Activated naive CD4-positive, alpha-beta T cell treated with anti-CD3 and anti-CD28 coated beads, Interleukin-2, amount 10 ng/mL, durations not matched to agents 7 days and 5 days (primary cell): ENCODE results near the gene PRKCZ.

Experiments used
- CTCF ChIA-PET: fragments of 350-600 bp; sonication (Branson Sonifier 250); formaldehyde crosslinking; loops from one replicate; lab custom pipeline; 2021; ENCODE audit warnings: antibody characterized with exemption; lab: Charles Lee
- DNase-seq: peaks from one replicate; pipeline ENCODE4 v3.0.0-alpha.2; 2020
- H3K27ac Mint-ChIP-seq: one replicate; pipeline ENCODE4 v1.8.0; 2021; ENCODE audit warnings: mild to moderate bottlenecking, moderate library complexity, mixed read lengths
- H3K27me3 Mint-ChIP-seq: one replicate; pipeline ENCODE4 v1.8.0; 2021; ENCODE audit warnings: mild to moderate bottlenecking, mixed read lengths
- H3K36me3 Mint-ChIP-seq: one replicate; pipeline ENCODE4 v1.8.0; 2021; ENCODE audit warnings: mixed read lengths
- H3K4me1 Mint-ChIP-seq: one replicate; pipeline ENCODE4 v1.8.0; 2021; ENCODE audit warnings: mixed read lengths
- H3K4me3 Mint-ChIP-seq: one replicate; pipeline ENCODE4 v1.8.0; 2021; ENCODE audit warnings: mild to moderate bottlenecking, moderate library complexity, mixed read lengths
- H3K9me3 Mint-ChIP-seq: one replicate; pipeline ENCODE4 v1.8.0; 2021; ENCODE audit warnings: mixed read lengths

PRKCZ gene

DNA sequence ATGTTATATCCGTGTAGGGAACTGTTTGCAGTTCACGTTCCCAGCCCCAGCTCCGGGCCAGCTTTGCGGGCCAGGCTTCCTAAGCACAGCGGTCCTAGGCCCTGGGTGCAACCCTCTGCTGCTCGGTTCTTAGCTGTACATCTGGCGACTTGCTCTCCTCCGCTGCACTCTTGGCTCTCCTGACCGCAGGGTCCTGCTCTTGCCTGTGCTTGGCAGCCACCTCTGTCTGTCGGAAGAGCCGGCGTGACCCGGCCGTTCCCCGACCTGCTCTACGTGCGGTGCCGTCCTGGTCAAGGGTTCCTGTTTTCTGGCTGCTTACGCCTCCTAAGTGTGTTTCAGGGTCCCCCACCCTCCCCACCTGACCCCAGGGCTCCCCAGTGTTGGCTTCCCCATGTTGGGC lies 107.6 kb downstream of the PRKCZ start:
- no peak for DNase-seq
- Mint-ChIP-seq H3K36me3 (peaks cover 5% of the 10 kb centered on the region), H3K9me3 (peaks cover 5% of the 10 kb centered on the region), H3K4me3 (no peak overlapping the region), H3K27me3 (no peaks in the 10 kb centered on the region), H3K4me1 (peaks cover 16% of the 10 kb centered on the region), H3K27ac (peak overlapping the region; percentile 24)
- CTCF ChIA-PET: no interaction called here

- Mint-ChIP-seq H3K9me3 (peaks cover 5% of the 10 kb centered on the region), H3K36me3 (peaks cover 6% of the 10 kb centered on the region), H3K27me3 (no peaks in the 10 kb centered on the region), H3K4me1 (peaks cover 15% of the 10 kb centered on the region), H3K27ac (no peak overlapping the region), H3K4me3 (no peak overlapping the region)
- CTCF ChIA-PET: no interaction called here
- no peak for DNase-seq
Measured at GRCh38 chr1:2158272-2158671, 108.1 kb downstream of the PRKCZ start.

- Mint-ChIP-seq H3K27ac (no peak overlapping the region), H3K9me3 (peaks cover 5% of the 10 kb centered on the region), H3K27me3 (no peaks in the 10 kb centered on the region), H3K4me3 (no peak overlapping the region), H3K4me1 (peaks cover 10% of the 10 kb centered on the region), H3K36me3 (peaks cover 8% of the 10 kb centered on the region)
- CTCF ChIA-PET: no interaction called here
- no peak for DNase-seq
Measured at GRCh38 chr1:2159124-2159523, 108.9 kb downstream of the PRKCZ start.

GRCh38 chr1:2160451-2161300 lies 110.5 kb downstream of the PRKCZ start:
- H3K27ac Mint-ChIP-seq: peak overlapping the region; percentile 38
- H3K4me1 Mint-ChIP-seq: peaks cover 10% of the 10 kb centered on the region
- peaks cover 4% of the 10 kb centered on the region for H3K36me3 Mint-ChIP-seq
- no peaks in the 10 kb centered on the region for H3K9me3 Mint-ChIP-seq
- no peaks in the 10 kb centered on the region for H3K27me3 Mint-ChIP-seq
- CTCF ChIA-PET: interaction anchor here (1.4 kb wide), 1 partner anchor 21 kb away, joined by 4 read pairs; no protein-coding TSS in a partner anchor
- no peak overlapping the region for H3K4me3 Mint-ChIP-seq
- DNase-seq: no peak

- DNase-seq: peak; percentile 30
- Mint-ChIP-seq H3K9me3 (no peaks in the 10 kb centered on the region), H3K4me1 (peaks cover 10% of the 10 kb centered on the region), H3K4me3 (no peak overlapping the region), H3K27me3 (no peaks in the 10 kb centered on the region), H3K36me3 (peaks cover 2% of the 10 kb centered on the region), H3K27ac (no peak overlapping the region)
- CTCF ChIA-PET: interaction anchor here (2.6 kb wide), 1 partner anchor 11 kb away, joined by 13 read pairs; no protein-coding TSS in a partner anchor
Measured at GRCh38 chr1:2163205-2163604, 113.0 kb downstream of the PRKCZ start.

GRCh38 chr1:2165646-2166045 lies 115.4 kb downstream of the PRKCZ start:
- no peak overlapping the region for H3K4me3 Mint-ChIP-seq
- no peak overlapping the region for H3K27ac Mint-ChIP-seq
- DNase-seq: no peak
- H3K9me3 Mint-ChIP-seq: no peaks in the 10 kb centered on the region
- CTCF ChIA-PET: interaction anchor here (2.6 kb wide), 1 partner anchor 8 kb away, joined by 13 read pairs; no protein-coding TSS in a partner anchor
- H3K4me1 Mint-ChIP-seq: peaks cover 10% of the 10 kb centered on the region
- H3K36me3 Mint-ChIP-seq: peaks cover 2% of the 10 kb centered on the region
- no peaks in the 10 kb centered on the region for H3K27me3 Mint-ChIP-seq

- H3K27ac Mint-ChIP-seq: no peak overlapping the region
- H3K27me3 Mint-ChIP-seq: no peaks in the 10 kb centered on the region
- CTCF ChIA-PET: no interaction called here
- H3K9me3 Mint-ChIP-seq: no peaks in the 10 kb centered on the region
- H3K4me3 Mint-ChIP-seq: no peak overlapping the region
- H3K4me1 Mint-ChIP-seq: peaks cover 10% of the 10 kb centered on the region
- no peak for DNase-seq
- peaks cover 2% of the 10 kb centered on the region for H3K36me3 Mint-ChIP-seq
Measured at GRCh38 chr1:2166254-2166653, 116.0 kb downstream of the PRKCZ start.

- DNase-seq: no peak
- Mint-ChIP-seq H3K9me3 (no peaks in the 10 kb centered on the region), H3K27me3 (no peaks in the 10 kb centered on the region), H3K4me3 (no peak overlapping the region), H3K27ac (no peak overlapping the region), H3K36me3 (peaks cover 2% of the 10 kb centered on the region), H3K4me1 (peaks cover 7% of the 10 kb centered on the region)
- CTCF ChIA-PET: no interaction called here
Measured at GRCh38 chr1:2166695-2167094, 116.5 kb downstream of the PRKCZ start.

GRCh38 chr1:2168090-2168489 lies 117.9 kb downstream of the PRKCZ start:
- Mint-ChIP-seq H3K9me3 (no peaks in the 10 kb centered on the region), H3K27ac (no peak overlapping the region), H3K36me3 (peaks cover 2% of the 10 kb centered on the region), H3K4me1 (peaks cover under 1% of the 10 kb centered on the region), H3K27me3 (no peaks in the 10 kb centered on the region), H3K4me3 (no peak overlapping the region)
- CTCF ChIA-PET: no interaction called here
- DNase-seq: no peak

DNA sequence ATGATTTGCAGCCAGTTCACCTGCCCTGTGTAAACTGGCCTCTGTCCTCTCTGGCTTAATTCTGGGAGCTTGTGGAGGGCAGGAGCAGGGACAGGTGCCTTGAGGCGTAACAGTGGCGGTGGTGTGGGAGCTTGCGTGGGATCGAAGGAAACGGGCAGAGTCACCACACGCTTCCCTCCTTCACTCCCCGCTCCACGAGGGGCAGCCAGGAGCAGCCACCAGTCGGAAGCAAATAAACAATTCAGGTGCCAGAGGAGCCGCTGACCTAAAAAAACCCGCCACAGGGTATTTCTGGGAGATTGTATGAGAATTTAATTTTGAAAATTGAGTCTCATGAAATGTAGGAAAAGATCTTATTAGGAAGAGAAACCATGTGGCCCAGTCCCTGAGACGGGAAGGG lies 118.3 kb downstream of the PRKCZ start:
- Mint-ChIP-seq H3K36me3 (no peaks in the 10 kb centered on the region), H3K4me1 (no peaks in the 10 kb centered on the region), H3K9me3 (no peaks in the 10 kb centered on the region), H3K27ac (no peak overlapping the region), H3K27me3 (no peaks in the 10 kb centered on the region), H3K4me3 (no peak overlapping the region)
- no peak for DNase-seq
- CTCF ChIA-PET: no interaction called here

DNA sequence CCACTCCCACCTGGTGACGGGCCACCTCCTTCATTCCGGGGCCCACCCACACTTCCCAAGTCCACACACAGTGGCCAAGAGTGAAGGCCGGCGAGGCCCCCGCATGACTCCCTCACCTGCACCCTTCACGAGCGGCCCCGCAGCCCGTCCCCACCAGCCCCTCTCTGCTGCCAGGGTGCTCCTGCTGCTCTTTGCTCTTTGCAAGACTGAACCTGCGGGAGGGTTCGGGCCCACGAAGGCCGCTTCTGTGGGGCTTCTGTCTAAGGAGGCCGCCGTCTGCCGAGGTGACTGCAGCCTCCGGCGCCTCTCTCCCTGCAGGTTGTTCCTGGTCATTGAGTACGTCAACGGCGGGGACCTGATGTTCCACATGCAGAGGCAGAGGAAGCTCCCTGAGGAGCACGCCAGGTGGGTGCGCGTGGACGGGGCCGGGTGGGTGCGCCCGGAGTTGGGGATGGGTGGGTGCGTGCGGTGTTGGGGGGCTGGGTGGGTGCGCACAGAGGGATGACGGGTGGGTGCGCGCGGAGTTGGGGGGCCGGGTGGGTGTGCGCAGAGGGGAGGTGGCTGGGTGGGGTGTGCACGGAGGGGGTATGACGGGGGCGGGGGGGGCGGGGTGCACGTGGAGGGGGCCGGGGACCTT lies 119.1 kb downstream of the PRKCZ start:
- CTCF ChIA-PET: no interaction called here
- Mint-ChIP-seq H3K27me3 (no peaks in the 10 kb centered on the region), H3K36me3 (no peaks in the 10 kb centered on the region), H3K4me1 (no peaks in the 10 kb centered on the region), H3K27ac (no peak overlapping the region), H3K4me3 (no peak overlapping the region), H3K9me3 (no peaks in the 10 kb centered on the region)
- DNase-seq: no peak

- DNase-seq: no peak
- Mint-ChIP-seq H3K4me1 (peaks cover 2% of the 10 kb centered on the region), H3K4me3 (no peak overlapping the region), H3K27ac (no peak overlapping the region), H3K9me3 (no peaks in the 10 kb centered on the region), H3K27me3 (no peaks in the 10 kb centered on the region), H3K36me3 (no peaks in the 10 kb centered on the region)
- CTCF ChIA-PET: no interaction called here
Measured at GRCh38 chr1:2170211-2170610, 120.0 kb downstream of the PRKCZ start.

- H3K4me1 Mint-ChIP-seq: peaks cover 2% of the 10 kb centered on the region
- no peaks in the 10 kb centered on the region for H3K36me3 Mint-ChIP-seq
- H3K4me3 Mint-ChIP-seq: no peak overlapping the region
- CTCF ChIA-PET: interaction anchor here (1.0 kb wide), 1 partner anchor 39 kb away, joined by 3 read pairs; no protein-coding TSS in a partner anchor
- no peaks in the 10 kb centered on the region for H3K9me3 Mint-ChIP-seq
- no peaks in the 10 kb centered on the region for H3K27me3 Mint-ChIP-seq
- DNase-seq: no peak
- H3K27ac Mint-ChIP-seq: no peak overlapping the region
Measured at GRCh38 chr1:2172012-2172411, 121.8 kb downstream of the PRKCZ start.

DNA sequence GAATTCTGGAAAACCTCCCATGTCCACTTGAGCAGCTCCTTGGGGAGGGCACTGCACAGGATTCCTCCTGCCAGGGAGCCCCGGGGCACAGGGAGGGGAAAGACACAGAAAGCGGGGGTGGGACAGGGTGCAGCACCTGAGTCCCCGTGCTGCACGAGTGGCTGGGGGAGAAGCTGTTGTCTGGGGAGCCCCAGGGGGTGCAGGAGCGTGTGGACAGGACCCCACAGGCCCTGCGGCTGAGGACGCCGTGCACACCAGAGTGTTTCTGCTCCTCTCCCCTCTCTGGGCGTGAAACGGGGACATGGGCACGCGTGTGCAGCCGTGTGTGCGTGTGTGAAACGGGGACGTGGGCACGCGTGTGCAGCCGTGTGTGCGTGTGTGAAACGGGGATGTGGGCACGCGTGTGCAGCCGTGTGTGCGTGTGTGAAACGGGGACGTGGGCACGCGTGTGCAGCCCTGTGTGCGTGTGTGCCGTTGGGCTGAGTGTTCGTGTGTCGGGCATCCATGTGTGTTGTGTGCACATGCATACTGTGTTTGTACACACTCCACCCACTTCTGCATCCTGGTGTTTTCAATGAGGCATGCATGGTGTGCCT lies 122.4 kb downstream of the PRKCZ start:
- Mint-ChIP-seq H3K4me3 (no peak overlapping the region), H3K27ac (no peak overlapping the region), H3K36me3 (no peaks in the 10 kb centered on the region), H3K4me1 (peaks cover 2% of the 10 kb centered on the region), H3K27me3 (no peaks in the 10 kb centered on the region), H3K9me3 (no peaks in the 10 kb centered on the region)
- DNase-seq: no peak
- CTCF ChIA-PET: interaction anchor here (1.0 to 2.8 kb wide), 4 partner anchors 8 to 209 kb away, joined by 3 to 17 read pairs (median 10); no protein-coding TSS in a partner anchor
